ENCODE results near the gene AMDHD1. TPM values are rescaled to one million over a fixed set of nuclear protein-coding genes. Genes with fewer than 3 reads are reported as not detected.

AMDHD1 gene, protein sequence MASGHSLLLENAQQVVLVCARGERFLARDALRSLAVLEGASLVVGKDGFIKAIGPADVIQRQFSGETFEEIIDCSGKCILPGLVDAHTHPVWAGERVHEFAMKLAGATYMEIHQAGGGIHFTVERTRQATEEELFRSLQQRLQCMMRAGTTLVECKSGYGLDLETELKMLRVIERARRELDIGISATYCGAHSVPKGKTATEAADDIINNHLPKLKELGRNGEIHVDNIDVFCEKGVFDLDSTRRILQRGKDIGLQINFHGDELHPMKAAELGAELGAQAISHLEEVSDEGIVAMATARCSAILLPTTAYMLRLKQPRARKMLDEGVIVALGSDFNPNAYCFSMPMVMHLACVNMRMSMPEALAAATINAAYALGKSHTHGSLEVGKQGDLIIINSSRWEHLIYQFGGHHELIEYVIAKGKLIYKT
- polyA plus RNA-seq (2013, experiment 1 of 2; ENCODE audit: insufficient read length), result not detected
- 0.10 TPM for polyA plus RNA-seq (2013, experiment 2 of 2; ENCODE audit: insufficient read length)

DNA sequence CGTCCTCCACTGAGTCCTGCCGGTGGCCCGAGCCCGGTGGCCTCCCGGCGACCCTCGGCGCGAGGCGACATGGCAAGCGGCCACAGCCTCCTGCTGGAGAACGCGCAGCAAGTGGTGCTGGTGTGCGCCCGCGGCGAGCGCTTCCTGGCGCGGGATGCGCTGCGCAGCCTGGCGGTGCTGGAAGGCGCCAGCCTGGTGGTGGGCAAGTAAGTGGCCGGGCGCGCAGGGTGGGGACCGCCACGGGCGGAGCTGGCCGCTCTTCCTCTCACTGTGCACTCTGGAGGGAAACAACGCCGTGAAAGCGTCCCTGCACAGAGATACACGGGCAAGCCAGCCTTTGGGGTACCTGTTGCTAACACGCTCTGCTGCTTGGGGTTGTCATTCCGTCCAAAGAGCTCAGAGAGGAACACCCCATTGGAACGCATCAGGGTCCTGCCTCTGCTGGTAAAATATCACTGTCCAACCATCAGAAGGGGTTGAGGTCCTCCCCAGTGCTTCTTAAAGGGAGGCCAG, at the start of gene AMDHD1:
Gene AMDHD1, plus strand, starts transcription at position 2 of the 513 bp plus-strand sequence. Its CDS starts 68 bp downstream, at position 70.
- peak; percentile 44 for DNase-seq

DNA sequence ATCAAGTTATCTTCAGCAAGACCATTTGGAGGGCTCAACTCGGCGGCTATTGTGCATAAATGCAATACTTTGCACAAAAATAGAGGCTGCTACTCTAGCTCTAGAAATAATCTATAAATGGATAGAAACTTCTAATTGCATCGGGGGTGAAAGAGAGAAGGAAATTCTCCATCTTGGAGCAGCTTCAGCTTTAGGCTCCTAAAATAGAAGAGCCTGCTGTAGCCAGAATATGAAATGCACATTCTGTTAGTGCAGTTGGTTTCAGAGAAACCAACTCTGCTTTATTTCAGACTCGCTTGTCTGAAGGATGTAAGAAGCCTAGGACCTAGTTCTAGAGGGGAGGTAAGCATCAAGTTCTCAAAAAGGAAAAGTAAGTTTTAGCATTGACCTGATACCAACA, 46.3 kb upstream of the AMDHD1 start:
- DNase-seq, result no peak

DNA sequence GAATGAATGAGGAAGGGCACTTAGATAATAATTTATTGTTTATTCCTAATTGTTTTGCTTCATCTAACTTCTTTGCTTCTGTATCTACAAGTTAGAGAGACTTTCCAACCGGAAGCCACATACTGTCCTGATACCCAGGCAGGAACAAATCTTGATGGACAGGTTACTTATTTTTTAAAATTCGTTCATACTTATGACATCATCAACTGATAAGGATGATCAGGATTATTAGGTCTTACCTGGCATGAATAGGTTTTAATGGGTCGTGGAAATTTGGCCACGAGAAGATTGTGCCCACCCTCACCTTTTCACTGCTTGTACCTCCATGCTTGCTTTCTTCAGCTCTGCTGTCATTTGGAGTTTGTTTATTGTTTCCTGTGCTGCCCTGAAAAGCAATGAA, 45.0 kb upstream of the AMDHD1 start:
- no peak for DNase-seq

DNA sequence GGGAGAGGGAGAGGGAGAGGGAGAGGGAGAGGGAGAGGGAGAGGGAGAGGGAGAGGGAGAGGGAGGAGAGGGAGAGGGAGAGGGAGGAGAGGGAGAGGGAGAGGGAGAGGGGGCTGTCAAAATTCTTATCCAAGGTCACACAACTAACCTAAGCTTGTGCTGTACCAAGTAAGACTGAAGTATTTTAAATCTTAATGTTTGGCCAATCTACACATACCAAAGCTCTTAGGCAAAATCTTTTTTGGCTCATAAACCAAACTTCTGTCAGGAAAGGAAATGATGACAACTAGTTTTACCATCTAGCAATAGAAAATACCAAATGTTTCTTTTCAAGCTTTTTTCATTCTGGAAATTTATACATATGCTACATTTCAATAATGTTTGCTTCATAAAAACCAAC, 34.6 kb upstream of the AMDHD1 start:
- peak; percentile 70 for DNase-seq

DNA sequence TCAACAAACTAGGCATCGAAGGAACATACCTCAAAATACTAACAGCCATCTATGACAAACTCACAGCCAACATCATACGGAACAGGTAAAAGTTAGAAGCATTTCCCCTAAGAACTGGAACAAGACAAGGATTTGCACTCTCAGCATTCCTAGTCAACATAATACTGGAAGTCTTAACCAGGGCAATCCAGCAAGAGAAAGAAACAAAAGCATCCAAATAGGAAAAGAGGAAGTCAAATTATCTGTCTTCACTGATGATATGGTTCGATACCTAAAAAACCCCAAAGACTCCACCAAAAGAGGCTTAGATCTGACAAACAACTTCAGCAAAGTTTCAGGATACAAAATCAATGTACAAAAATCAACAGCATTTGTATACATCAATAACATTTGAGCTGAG, 33.3 kb upstream of the AMDHD1 start:
- DNase-seq, result no peak

DNA sequence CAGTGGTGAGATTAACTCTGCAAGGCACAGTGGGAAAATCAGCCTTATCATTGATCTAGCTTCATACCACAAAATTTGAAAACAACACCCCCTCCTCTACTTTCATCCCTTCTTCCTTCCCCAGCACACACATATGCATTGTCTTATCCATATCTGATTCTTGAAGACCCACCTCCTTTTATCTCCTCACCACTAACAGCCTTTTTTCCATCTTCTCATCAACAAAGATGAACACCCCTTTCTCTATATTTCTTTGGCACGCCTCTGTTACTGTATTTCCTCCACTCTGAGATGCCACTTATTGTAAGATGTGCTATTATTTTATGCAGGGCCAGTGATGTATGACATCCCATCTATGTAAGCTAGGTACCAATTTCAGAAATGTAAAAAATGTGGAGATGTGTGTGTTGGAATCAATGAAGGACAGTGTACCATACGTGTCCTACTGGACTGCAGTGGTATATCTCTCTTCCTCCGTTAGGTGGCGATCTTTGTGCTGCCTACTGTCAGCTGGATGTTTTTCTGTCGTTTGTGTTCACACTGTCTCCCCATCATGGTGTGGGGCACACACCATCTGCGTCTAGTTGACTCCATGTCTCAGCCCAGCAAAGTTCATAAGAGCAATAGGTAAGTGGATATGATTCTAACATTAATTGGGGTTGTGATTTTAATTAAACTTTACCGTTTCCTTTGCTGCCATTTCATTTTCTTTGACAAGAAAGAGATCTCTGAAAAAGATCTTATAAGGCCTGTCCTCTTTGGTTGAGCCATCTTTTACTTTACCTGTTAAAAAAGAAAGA, 24.7 kb upstream of the AMDHD1 start:
- peak; percentile 50 for DNase-seq

DNA sequence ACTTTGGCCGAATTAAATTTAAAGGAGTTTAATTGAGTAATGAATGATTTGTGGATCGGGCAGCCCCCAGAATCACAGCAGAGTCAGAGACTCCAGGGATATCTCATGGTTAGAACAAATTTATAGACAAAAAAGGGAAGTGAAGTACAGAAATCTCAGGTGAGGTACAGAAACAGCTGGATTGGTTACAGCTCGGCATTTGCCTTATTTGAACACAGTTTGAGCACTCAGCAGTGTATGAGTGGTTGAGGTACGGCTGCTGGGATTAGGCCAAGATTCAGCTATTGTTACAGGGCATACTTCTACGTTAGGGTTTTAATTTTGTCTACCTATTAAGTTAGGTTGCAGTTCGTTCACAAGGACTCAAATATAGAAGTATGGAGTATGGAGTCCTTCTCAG, 24.0 kb upstream of the AMDHD1 start:
- DNase-seq, result no peak

DNA sequence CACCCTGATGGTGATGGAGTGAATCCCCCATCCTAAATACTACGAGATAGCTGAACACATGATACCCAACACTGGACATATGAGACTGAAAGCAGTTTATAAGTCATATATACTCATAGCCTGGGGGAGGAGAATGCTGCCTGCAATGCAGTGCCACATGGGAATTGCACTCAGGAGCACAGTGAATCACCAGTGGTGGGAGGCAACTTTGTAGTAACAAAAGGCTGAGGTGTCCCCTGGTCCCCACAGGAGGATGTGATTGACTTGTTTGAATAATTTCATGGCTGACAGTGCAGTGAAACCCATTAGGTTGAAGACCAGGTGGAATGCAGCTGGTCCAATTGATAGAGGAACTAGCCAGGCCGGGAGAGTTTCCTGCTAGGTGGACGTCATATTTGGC, 20.9 kb upstream of the AMDHD1 start:
- DNase-seq, result peak; percentile 37

DNA sequence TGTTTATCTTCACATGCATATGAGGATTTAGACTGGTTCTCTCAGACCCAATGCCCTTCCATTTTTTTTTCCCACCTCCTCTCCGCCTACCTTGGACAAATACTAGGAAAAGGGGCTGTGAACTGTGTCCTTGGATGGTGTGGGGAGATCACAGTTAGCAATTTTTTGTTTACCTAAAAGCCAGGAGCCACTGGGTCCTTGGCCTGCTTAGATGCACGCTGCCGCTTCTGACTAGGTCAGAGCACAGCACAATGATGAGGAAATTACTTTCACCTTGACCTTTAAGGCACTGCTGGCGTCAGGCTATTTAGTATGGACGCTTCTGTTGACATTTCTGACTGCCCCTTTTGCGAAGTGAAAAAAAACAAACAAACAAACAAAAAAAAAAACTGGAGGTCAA, 2.6 kb upstream of the AMDHD1 start:
- DNase-seq, result no peak

DNA sequence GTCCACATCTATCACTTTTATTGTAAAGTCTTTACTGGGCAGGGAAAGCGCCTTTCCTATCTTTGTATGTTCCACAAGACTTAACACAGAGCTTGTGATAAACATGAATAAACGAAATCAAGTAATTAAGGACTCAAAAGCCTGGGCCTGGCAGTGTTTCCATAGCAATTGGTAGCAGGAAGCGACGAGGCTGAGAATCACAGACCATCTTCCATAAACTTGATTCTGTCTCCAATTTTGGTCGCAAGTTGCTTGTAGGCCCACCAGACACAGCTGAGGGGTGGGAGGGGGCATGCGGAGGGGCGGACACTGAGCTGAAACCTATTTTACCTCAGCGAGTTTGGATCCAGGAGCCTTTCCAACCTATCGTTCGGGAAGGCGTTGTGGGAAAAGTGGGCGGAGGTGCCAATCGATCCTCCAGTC, 1.0 kb upstream of the AMDHD1 start:
- DNase-seq, result no peak

DNA sequence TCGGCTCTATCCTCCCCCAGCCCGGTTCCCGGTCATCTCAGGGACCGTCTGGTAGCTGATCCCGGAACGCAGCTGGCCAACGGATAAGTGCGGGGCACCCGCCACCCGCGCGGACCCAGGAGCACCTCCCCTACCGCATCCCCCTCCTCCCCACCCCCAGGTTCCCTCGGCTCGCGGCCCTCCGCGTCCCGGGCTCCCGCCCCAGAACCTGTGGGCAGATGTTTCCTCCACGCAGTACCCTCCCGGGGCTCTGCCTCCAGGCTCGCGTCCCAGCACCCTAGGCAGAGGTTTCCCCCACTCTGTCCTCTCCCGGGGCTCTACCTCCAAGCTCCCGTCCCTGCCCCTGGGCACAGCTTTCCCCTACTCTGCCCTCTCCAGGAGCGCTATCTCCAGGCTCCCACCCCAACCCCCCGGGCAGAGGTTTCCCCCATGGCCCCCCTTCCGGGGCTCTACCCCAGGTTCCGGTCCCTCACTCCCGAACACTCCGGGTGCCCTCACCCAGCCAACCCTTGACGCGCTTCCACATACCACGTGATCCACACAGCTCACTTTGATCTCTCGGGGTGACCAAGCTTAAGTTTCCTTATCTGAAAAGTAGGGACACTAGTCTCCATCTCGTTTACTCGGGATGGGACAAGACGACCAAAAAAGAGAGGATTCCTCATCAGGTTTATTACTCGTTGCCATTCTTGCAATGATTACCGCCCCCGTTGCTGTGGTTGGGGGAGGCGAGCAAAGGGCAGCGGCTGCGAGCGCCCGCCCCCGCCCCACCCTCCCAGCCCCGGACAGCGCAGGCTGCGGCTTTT, 404 bp upstream of the AMDHD1 start, which contains the start of gene CCDC38:
Gene CCDC38, minus strand, starts transcription at position 91 of the 806 bp plus-strand sequence. CDS start 6,105 bp downstream, outside the sequence.
- DNase-seq, result peak; percentile 72

DNA sequence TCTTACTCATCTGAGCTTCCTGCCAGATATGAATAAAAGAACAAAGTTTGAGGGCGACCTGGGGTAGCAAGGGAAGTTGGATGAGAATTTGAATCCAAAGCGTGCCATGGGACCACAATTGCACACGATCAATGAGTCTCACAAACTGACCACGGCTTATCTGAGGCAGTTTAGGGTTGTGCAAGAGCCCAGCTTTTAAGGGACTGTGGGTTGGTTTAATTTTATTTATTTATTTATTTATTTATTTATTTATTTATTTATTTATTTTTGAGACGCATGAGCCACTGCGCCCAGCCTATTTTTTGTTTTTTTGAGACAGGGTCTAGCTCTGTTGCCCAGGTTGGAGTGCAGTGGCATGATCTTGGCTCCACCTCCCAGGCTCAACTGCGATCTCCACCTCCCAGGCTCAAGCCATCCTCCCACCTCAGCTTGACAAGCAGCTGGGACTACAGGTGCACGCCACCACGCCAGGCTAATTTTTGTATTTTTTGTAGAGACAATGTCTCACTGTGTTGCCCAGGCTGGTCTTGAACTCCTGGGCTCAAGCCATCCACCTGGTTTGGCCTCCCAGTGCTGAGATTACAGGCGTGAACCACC, 1.1 kb downstream of the AMDHD1 start:
- no peak for DNase-seq

DNA sequence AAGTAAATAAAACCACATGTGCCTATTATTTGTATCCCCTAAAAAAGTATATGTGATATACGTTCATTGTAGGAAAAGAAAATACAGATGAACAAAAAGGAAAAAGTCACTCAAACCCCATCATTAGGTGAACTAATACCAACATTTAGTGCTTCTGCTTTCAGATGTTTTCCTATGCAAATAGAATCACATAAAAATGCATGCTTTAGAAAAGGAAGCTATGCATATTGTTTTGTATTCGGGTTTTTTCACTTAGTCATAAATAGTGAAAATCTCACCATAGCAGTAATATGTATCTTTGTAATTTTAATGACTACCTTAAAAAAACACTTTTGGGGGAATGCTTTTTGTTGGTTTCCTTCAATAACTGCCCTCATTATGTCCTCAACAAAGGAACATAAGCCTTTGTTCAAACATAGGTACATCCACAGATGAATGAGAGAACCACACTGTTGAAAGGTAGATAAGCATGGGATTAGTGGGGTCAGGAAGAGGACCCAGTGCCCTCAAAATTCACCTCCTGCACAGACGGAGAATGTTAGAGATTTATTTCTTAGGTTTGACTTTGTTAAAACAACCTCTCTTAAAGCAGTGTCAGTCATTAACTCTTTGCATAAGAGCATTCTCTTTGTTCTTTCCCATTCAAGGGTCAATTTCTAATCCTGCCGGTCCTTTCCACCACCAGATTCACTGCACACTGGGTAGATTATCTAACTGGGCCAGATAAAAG, 6.5 kb downstream of the AMDHD1 start:
- no peak for DNase-seq

DNA sequence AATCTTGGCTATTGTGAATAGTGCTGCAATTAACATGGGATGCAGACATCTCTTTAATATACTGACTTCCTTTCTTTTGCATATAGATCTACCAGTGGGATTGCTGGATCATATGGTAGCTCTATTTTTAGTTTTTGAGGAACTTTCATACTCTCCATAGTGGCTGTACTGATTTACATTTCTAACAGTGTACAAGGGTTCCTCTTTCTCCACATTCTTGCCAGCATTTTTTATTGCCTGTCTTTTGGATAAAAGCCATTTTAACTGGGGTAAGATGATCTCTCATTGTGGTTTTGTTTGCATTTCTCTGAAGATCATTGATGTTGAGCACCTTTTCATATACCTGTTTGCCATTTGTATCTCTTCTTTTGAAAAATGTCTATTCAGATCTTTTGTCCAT, 8.4 kb downstream of the AMDHD1 start:
- DNase-seq, result no peak

DNA sequence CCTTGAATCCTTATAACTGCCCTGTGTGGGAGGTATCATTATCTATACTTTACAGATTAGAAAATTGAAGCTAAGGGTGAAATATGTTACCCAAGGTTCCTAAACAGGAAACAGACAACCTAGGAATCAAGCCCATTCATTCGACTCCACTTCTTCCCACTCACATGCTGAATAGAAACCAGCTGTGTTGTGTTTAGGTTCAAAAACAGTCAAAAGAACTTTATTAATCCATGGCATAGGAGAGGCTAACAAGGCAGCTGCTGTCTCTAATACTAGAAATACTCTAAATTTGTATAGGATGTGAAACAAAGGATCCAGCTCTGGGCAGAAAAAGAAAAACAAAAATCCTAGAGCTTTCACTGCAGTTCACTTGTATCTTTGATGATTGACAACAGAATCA, 9.9 kb downstream of the AMDHD1 start:
- no peak for DNase-seq

DNA sequence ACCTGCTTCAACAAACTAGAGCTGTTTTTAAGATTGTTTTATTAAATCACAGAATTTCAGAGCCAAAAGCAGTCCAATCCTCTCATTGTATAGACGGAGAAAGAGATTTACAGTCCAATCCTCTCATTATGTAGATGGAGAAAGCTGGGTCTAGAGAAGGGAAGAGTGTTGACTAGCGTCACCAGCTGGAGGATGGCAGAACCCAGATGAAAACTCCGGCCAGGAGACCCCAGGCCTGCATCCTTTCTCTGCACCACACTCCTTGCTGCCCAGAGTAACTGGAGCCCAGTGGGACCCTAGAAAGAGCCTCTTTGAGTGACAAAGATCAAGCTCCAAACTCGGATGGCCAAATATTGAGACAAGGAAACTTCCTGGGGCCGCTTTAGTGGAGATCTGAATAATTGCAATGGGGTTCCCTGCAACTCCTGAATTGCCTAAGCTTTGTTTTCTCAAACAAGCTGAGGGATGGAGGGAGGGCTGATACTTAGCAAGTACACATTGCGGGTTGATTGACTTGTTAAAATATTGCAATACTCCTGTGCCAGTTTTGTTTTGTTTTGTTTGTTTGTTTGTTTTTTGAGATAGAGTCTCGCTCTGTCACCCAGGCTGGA, 12.5 kb downstream of the AMDHD1 start:
- DNase-seq, result no peak

DNA sequence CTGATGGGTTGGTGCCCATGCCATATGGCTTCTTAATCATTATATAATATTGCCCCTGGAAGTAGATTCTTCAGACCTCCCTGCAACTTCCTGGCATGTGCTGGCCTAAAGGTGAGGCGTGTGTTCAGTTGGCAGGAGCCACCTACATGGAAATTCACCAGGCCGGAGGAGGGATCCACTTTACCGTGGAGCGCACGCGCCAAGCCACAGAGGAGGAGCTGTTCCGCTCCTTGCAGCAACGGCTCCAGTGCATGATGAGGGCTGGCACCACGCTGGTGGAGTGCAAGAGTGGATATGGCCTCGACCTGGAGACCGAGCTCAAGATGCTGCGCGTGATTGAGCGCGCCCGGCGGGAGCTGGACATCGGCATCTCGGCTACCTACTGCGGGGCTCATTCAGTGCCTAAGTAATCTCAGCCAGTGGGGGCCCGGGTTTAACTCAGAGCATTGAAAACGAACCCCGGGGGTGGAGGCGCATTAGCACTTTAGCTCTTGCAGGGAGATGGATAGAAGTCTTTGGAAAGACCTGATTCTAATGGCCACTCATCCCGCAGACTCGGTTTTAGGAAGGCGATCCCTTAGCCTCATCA, 13.5 kb downstream of the AMDHD1 start:
- no peak for DNase-seq

DNA sequence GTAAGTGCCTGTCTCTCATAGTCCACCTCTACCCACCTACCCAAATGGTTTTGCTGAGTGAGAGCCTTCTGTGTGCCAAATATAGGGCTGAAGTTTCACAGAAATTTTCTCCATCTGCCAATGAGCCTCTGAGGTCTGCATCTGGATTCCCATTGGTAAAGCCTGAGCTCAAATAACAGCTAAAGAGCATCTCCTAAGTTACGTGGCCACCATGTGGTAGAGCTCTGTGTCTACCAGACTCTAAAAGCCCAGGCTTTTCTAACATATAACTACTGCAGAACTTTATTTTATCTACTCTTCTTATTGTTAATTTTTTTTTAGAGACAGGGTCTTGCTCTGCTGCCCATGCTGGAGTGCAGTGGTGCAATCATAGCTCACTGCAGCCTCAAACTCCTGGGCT, 16.0 kb downstream of the AMDHD1 start:
- no peak for DNase-seq

DNA sequence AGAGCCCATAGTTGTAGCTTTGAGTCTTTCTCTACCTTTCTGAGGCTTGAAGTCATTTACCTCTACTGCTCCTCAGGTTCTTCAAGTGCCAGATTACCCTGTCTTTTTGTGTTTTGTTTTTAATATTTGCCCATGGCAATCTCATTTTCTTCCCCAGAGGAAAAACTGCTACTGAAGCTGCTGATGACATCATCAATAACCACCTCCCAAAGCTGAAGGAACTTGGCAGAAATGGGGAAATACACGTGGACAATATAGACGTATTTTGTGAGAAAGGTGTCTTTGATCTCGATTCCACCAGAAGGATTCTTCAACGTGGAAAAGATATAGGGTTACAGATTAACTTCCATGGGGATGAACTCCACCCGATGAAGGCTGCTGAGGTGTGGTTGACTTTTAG, 17.1 kb downstream of the AMDHD1 start:
- DNase-seq, result no peak

DNA sequence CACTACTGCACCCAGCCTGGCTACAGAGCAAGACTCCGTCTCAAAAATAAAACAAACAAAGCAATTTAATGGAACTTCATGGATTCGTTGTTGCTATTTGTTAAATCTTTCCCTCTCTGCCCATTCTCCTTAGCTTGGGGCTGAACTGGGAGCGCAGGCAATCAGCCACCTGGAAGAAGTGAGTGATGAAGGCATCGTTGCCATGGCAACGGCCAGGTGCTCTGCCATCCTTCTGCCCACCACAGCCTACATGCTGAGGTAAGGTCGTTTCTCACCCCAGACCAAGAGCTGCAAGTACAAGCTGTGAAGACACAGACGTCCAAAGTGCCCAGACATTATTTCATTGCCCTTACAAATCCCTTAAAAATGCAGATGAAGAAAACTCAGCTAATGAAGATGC, 19.1 kb downstream of the AMDHD1 start:
- DNase-seq, result no peak
